ENCODE results near the gene HOXA13. TPM values are rescaled to one million over a fixed set of nuclear protein-coding genes. Genes with fewer than 3 reads are reported as not detected.

Gene HOXA13
- total RNA-seq, 2 experiments from 2014 or later, result 0.32 to 0.54 TPM

GRCh38 chr7:27182861-27183681 is 16.8 kb downstream of the HOXA13 start:
- no peak overlapping the region for H2AFZ ChIP-seq (ENCODE audit: low read length)
- no peak for DNase-seq (ENCODE audit: low spot score)
- H3K36me3 ChIP-seq (ENCODE audit: insufficient read depth, low read length), result no peaks in the 10 kb centered on the region
- H4K20me1 ChIP-seq (ENCODE audit: insufficient read depth, low read length), result no peaks in the 10 kb centered on the region
- H3K9me3 ChIP-seq (ENCODE audit: low read length), result no peaks in the 10 kb centered on the region
- intact Hi-C loops (cut with micrococcal nuclease; ENCODE audit: unreplicated experiment), result no loop called here
- H3K79me2 ChIP-seq (ENCODE audit: insufficient read depth, low read depth, low read length), result no peaks in the 10 kb centered on the region
- ChIA-PET CTCF (ENCODE audit: unreplicated experiment) (no interaction called here), POLR2A (interaction anchor here (0.7 kb wide), 1 partner anchor 389 kb away, joined by 5 read pairs; no protein-coding TSS in a partner anchor)
- H3K9me2 ChIP-seq (ENCODE audit: insufficient read depth, low read length), result no peaks in the 10 kb centered on the region
- no peak overlapping the region for H3K4me2 ChIP-seq (ENCODE audit: low read length)
- H3K4me3 ChIP-seq (ENCODE audit: low read depth, low read length, poor library complexity, severe bottlenecking), result no peak overlapping the region
- no peak overlapping the region for H3K27ac ChIP-seq (ENCODE audit: low read depth, low read length, poor library complexity, severe bottlenecking)
- no peaks in the 10 kb centered on the region for H3K4me1 ChIP-seq (ENCODE audit: insufficient read depth, low read length, poor library complexity, severe bottlenecking)
- TF ChIP-seq EZH2phosphoT487 (IDR thresholded peaks at IDR 0.05; ENCODE audit: borderline replicate concordance, low read depth, low read length), result no peak
- no peak for TF ChIP-seq CTCF (conservative IDR thresholded peaks at IDR 0.05; ENCODE audit: low read length)
- BruUV-seq (replicated peaks), result no TSS peak

GRCh38 chr7:27182285-27182841 is 17.5 kb downstream of the HOXA13 start:
- Histone ChIP-seq H3K4me2 (ENCODE audit: low read length) (no peak overlapping the region), H3K36me3 (ENCODE audit: insufficient read depth, low read length) (no peaks in the 10 kb centered on the region), H3K4me1 (ENCODE audit: insufficient read depth, low read length, poor library complexity, severe bottlenecking) (no peaks in the 10 kb centered on the region), H4K20me1 (ENCODE audit: insufficient read depth, low read length) (no peaks in the 10 kb centered on the region), H2AFZ (ENCODE audit: low read length) (no peak overlapping the region), H3K79me2 (ENCODE audit: insufficient read depth, low read depth, low read length) (no peaks in the 10 kb centered on the region), H3K27ac (ENCODE audit: low read depth, low read length, poor library complexity, severe bottlenecking) (no peak overlapping the region), H3K4me3 (ENCODE audit: low read depth, low read length, poor library complexity, severe bottlenecking) (no peak overlapping the region), H3K9me2 (ENCODE audit: insufficient read depth, low read length) (no peaks in the 10 kb centered on the region), H3K9me3 (ENCODE audit: low read length) (no peaks in the 10 kb centered on the region)
- BruUV-seq (replicated peaks), result no TSS peak
- DNase-seq (ENCODE audit: low spot score), result no peak
- intact Hi-C loops (cut with micrococcal nuclease; ENCODE audit: unreplicated experiment), result no loop called here
- ChIA-PET POLR2A (no interaction called here), CTCF (ENCODE audit: unreplicated experiment) (interaction anchor here (0.6 kb wide), 1 partner anchor 770 kb away, joined by 3 read pairs; no protein-coding TSS in a partner anchor)
- TF ChIP-seq EZH2phosphoT487 (IDR thresholded peaks at IDR 0.05; ENCODE audit: borderline replicate concordance, low read depth, low read length) (no peak), CTCF (conservative IDR thresholded peaks at IDR 0.05; ENCODE audit: low read length) (no peak)

- no TSS peak for BruUV-seq (replicated peaks)
- Histone ChIP-seq H3K27ac (ENCODE audit: low read depth, low read length, poor library complexity, severe bottlenecking) (no peak overlapping the region), H3K79me2 (ENCODE audit: insufficient read depth, low read depth, low read length) (no peaks in the 10 kb centered on the region), H3K4me1 (ENCODE audit: insufficient read depth, low read length, poor library complexity, severe bottlenecking) (no peaks in the 10 kb centered on the region), H4K20me1 (ENCODE audit: insufficient read depth, low read length) (no peaks in the 10 kb centered on the region), H3K36me3 (ENCODE audit: insufficient read depth, low read length) (no peaks in the 10 kb centered on the region), H3K9me2 (ENCODE audit: insufficient read depth, low read length) (no peaks in the 10 kb centered on the region), H2AFZ (ENCODE audit: low read length) (no peak overlapping the region), H3K4me2 (ENCODE audit: low read length) (no peak overlapping the region), H3K4me3 (ENCODE audit: low read depth, low read length, poor library complexity, severe bottlenecking) (no peak overlapping the region), H3K9me3 (ENCODE audit: low read length) (no peaks in the 10 kb centered on the region)
- POLR2A ChIA-PET, result no interaction called here
- TF ChIP-seq EZH2phosphoT487 (IDR thresholded peaks at IDR 0.05; ENCODE audit: borderline replicate concordance, low read depth, low read length) (no peak), CTCF (conservative IDR thresholded peaks at IDR 0.05; ENCODE audit: low read length) (no peak)
- CTCF ChIA-PET (ENCODE audit: unreplicated experiment), result interaction anchor here (0.6 kb wide), 1 partner anchor 769 kb away, joined by 3 read pairs; no protein-coding TSS in a partner anchor
- intact Hi-C loops (cut with micrococcal nuclease; ENCODE audit: unreplicated experiment), result no loop called here
- DNase-seq (ENCODE audit: low spot score), result no peak
Measured at GRCh38 chr7:27181795-27182275, 18.1 kb downstream of the HOXA13 start.

Measured in OCI-LY7 (cell line).